OCI-M1 (cell line): Measurements from ENCODE around the gene PYROXD2.
"Not testable (repeated sequence)": the region's sequence is repeated elsewhere in the genome, so short reads cannot be mapped to it uniquely, and the experiment has no call there.

ENCODE experiments used
- DNase-seq: peaks from one replicate; lab custom pipeline; 2025; lab: John Stamatoyannopoulos, UW

PYROXD2 gene

DNA sequence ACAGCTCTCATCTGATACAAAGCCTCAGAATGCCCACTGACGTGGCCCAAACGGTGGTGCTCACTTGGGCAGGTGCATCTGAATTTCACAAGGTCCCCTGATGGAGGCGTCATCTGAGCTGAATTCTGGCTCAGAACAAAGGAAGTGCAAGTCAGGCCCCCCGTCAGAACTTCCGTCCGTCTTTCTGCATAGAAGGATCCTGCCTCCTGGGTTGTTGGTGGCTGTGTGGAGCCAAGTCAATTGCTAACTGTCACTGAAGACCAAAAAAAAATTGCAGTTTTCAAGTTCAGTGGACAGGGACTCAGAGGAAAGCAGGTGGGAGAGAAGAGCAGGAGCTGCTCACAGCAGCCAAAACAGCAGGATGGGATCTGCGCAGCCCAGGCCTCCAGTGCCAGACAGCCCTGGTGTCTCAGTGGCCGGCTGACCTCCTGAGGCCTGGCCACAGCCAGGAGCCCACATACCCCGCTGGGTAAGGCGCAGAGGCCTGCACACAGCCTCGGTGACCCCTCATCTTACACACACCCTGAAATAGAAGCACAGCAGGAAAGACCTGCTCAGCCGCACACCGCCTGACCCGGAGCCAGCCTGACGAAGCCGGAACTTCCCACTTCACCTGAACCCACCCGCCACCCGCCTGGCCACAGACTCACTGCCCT is 49.4 kb downstream of the PYROXD2 start:
- DNase-seq, result no peak

DNA sequence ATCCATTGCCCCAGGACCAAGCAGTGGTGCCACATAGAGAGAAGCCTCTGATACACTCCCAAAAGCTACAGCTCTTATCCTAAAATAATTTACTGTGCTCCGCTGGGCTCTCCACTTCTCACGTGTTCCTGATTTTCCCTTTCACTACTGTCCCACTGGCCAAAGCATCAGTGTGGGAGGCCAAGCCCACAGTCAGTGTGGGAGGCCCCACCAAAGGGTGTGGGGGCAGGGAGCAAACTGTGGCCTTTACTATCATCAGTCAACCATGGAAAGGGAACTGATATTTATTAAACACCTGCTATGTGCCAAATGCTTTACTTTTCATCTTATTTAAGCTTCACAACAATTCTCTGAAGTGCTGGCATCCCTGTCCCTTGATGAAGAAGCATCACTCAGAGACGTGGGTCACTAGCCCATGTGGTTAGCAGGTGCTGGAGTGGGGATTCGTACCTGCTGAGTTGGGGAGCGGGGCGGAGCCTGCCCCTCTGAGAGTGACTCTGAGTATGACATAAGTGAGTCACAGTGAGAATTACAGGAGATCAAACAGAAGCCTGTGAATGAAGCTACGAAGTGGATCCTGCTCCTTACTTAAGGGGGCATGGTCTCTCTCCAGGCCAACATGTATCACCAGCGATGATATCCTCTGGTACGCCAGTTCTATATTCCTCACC is 50.4 kb downstream of the PYROXD2 start:
- no peak for DNase-seq

DNA sequence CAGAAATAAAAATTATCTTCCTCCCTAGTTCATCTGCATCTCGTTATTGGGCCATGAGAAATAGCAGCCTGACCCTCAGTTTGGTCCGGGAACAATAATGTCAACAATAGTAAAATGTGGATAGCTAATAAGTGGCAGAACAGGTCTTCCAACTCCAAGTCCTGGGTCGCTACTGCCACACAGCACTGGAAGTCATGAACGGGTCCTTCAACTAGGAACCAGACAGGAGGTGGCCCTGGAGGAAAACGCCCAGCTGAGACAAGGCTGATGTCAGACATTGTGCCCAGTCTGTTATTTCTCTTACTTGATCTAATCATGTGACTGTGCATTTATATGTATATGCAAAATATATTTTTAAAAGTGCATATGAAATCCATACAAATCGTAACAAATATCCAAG is 51.8 kb downstream of the PYROXD2 start:
- no peak for DNase-seq

DNA sequence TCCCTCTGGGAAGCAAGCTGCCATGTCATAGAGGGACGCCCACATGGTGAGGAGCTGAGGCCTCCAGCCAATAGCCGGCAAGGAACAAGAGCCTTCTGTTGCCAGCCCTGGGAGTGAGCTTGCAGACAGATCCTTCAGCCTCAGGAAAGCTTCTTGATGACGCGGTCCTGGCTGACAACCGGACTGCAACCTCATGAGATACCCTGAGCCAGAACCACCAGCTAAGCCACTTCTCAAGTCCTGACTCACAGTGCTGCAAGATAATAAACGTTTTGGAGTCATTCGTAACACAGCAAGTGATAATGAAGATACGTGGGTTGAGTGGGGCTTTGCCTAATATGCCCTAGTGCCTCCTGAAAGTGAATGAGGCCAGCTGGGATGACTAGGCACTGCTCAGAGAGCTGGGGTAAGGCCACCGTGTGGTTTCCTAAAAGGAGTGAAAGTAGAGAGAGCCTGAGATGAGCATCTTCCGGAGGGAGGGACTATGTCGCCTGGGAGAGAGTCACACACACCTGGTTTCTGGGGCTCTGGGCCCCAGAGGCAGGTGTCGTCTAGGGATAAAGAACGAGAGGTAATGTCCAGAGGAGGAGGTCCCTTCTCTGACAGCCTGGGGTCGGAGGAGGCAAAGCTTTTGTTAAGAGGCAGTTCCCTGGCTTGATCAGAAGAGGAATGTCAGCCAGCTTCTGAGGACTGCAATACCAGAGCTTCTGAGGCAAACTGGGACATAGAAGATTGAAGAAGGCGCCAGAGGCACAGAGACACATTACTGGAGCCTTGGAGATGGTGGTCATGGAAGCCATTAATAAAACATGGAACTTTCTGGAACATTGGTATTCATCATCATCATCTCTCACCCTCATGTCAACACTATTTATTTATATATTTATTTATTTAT is 53.6 kb downstream of the PYROXD2 start:
- DNase-seq, result peak; percentile 93

DNA sequence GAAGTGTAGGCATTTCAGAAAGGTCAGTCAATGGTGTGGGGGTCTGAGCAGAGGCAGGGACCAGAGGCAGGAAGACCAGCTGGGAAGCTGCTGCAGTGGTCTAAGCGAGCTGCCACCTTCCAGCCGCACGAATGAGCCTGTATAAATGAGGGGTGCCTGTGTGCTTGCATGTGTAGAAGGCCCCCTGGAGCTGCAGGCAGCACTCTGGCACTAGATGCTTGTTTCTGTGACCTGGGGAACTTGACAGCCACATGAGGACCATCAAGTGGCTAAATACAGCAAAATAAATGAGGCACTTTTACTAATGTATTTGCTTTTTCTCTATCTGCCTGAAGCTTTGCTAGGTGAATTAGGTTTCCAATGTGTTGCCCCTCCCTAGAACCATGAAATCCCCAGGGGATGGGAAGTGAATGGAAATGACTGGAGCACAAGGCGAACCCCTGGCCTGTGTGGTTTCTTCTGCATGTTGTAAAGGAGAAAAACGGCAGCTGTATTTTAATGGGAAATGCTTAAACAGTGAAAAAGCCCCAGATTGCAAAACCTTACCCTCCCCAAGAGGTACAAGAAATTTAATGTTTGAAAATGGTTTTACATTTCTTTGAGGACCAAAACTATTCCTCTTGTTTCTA is 57.7 kb downstream of the PYROXD2 start:
- no peak for DNase-seq

DNA sequence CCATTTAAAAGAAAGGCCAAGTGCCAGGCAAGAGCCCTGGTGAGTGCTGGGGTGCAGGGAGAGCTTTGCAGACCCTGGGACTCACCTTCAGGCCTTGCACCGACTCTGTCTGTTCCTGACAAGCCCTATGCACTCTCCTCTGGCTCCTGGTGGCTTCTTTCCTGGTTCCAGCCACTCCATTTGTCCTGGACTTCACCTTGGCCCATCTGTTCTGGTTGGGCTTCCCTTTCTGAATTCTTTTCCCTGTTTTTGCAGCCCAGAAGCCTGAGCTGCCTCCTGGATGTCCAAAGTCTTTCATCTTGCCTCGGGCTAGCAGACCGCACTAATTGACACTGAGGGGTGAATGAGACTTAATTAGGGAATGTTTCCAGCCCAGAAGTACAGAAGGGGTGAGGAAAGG is 60.5 kb downstream of the PYROXD2 start:
- DNase-seq, result no peak

DNA sequence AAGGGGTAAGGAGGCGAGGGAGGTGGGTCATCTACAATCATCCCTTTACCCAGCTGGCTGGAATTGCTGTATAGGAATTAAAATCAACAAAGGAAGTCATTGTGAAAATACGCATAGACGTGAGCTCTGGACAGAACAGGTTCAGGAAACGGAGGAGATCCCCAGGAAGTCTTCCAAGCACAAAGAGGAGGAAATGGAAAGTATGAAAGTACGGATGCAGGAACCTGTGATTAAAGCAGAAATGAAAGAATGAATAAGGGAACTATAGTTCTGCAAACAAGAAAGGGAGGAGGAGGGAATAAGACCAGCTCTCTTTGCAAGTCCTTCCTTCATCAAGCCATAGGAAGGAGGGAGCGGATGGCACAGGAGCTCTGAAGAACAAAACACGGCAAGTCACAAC is 61.8 kb downstream of the PYROXD2 start:
- DNase-seq, result no peak

DNA sequence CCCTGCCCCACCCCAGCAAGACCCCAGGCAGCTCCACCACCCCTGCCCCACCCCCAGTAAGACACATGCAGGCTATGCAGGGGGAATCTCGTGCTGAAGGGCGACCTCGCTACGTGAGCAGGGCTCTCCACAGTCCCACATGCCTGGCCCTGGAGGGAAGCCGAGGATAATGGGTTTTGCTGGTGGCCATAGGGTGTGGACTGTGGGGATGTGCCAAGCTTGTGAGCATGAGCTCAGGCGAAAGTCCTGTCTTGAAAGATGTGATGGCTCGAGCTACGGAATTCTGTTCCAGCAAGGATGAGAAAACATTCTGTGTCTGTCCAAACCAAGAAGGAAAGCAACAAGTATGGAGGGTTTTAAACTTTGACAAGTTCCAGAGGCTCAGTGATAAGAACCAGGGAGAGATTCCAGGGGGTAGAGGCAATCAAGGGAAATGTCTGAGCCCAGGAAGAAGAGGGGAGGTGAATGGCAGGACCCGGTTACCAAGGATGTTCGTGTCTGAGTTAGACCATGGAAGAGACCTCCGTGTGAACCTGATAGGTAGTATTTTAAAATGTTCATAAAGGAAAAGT is 63.1 kb downstream of the PYROXD2 start:
- no peak for DNase-seq

DNA sequence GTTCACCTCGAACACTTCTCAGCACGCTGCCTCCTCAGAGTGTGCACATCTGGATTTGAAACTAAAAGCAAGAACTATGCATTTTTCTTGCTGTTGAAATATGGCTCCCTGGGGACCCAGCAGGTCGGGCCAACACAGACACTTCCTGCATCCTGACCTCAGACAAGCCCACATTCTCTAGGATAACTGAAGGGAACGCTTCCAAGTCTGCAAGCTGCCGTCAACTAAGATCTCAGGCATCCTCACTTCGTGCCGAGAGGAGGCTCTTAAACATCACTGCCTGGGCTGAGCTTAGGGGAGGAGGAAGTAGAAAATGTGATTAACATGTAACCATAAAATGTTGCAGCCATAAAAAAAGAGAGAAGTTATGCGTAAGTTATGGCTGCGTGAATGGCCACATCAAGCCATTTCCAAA is 65.5 kb downstream of the PYROXD2 start:
- peak; percentile 71 for DNase-seq

DNA sequence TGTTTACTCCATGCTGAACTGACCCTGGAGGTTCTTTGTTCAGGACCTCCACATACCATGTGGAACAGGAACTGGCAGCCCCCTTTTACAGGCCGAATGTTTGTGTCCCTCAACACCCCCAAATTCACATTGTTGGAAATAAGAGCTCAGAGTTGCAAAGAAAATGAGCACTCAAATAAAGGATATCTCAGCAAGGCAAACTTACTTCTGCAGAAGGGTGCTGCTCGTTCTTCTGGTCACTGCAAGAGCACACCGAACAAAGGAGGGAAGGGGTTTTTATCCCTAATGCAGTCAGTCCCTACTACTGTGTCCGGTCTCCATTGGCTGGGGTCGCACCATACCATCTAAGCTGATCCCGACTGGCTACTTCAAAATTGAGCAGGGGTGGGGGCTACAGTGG is 68.1 kb downstream of the PYROXD2 start:
- no peak for DNase-seq

DNA sequence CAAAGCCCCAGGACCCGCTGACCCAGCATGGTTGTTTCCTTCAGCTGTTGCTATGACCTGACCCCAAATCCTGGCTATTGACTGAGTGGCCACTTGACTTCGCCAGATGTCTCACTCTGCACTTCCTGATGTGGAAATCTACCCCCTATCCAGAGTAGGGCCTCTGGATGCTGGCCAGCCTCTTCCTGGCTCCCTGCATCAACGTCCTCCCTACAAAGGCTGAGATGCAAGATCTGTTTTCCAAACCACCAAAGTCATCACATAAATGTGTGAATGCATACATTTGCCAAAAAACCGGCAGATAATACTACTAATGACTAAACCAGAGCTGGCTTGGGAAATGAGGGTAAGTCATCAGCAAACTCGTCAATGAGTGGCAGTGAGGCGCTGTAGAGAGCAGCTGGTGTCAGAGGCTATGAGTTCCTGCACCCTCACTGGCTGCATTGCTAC is 70.4 kb downstream of the PYROXD2 start:
- DNase-seq, result no peak

DNA sequence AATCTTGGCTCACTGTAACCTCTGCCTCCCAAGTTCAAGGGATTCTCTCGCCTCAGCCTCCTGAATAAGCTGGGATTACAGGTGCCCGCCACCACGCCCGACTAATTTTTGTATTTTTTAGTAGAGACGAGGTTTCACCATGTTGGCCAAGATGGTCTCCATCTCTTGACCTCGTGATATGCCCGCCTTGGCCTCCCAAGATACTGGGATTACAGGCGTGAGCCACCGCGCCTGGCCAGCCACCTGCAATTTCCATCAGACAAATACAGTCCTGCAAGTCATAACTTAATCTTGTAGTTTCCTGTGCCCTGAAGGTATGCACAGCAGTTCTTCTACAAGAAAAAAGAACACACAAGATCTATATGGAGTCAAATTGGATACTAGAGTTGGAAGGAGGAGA is 73.3 kb downstream of the PYROXD2 start:
- DNase-seq, result not testable (repeated sequence)

DNA sequence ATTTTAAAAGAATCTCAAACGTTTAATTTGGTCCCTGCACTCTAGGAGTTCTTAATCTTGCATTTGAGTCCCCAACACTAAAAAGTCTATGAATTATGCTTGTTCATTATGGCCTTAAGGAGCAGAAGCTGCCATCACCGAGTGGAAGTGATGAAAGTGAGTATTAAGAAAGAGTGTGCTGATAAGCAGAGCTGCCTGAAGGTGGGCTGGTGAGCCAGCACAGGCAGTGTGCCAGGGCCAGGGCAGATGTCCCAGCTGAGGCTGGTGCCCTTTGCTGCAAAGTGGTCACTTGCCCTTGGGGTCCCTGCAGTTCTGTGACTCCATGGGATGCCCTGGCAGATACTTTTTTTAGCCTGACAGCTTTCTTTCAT is 74.1 kb downstream of the PYROXD2 start:
- DNase-seq, result peak; percentile 21

DNA sequence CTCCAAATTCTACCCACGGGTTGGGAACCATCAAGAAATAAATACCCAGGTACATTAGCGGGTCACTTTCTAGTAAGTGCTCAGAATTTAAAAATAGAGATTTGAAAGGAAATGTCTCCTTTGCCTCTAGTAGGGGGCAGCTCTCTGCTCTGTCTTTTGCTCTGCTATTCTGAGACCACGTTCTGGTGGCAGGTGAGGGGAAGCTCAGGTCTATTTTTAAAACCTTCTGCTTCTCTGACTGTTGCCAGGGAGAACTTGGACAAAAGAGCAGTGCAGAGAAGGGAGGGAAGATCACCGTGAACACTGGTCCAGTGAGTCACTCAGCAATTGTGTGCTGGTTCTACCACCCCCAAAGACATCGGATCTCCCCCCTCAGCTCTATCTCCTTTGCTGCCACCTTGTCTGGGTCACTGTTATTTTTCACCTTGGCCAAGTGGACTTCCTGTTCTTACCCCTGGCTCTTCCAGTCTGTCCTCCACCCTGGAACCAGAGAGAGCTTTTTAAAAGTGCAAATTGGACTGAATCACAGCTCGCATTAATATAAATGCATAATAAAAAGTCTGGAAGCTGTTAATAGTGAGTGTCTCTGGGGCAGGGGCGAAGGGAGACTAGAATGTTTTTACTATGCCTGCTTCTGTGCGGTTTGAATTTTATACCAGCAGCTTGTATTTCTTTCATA is 74.6 kb downstream of the PYROXD2 start:
- no peak for DNase-seq

DNA sequence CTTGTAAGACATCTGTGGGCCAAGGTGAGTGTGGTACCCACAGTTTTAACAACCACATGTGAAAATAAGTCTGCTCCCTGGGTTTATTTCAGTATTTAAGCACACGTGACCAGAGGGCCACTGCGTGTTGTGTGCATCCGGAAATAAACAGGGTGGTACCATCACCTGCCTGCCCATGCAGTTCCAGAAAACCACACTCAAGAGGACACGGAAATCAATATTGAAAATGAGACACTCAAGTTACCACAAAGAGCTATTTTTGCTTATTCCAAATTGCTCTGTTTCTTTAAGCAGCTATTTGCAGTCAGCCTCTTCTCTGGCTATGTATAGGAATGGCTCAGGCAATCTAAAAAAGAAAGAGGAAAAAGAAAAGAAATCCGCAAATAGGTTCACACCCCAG is 75.2 kb downstream of the PYROXD2 start:
- no peak for DNase-seq

DNA sequence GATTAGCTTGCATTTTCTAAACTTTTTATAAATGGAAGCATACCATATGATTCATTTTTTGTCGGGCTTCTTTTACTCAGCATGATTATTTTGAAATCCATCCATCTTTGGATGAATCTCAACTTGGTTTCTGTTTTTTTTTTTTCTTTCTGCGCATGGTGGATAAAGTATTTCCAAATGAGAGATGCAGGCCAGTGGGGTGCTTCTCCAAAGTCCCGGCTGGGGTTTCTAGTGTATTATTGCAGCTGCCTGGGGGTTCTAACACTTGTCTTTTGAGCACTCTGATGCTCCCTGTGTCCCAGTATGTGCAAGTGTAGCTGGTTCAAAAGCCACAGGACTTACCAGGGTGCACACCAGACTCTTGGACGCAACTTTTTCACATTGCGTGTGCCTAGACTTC is 76.1 kb downstream of the PYROXD2 start:
- no peak for DNase-seq

DNA sequence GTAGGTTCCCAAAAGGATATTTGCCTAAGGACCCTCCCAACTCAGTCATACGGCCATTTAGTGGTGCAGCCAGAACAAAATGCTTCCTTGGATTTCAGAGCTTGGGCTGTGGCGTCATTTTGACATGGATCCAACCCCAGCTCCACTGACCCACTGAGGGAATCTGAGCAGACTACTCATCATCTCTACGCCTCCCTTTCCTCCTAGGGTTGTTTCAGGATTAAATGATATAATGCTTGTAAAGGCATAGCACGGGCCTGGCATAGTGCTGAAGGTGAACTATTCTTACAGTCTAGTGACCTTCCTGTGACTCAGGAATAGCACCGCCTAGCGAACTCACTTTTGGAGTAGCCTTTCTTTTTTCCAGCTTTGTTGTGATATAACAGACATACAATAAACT is 76.7 kb downstream of the PYROXD2 start:
- peak; percentile 16 for DNase-seq

DNA sequence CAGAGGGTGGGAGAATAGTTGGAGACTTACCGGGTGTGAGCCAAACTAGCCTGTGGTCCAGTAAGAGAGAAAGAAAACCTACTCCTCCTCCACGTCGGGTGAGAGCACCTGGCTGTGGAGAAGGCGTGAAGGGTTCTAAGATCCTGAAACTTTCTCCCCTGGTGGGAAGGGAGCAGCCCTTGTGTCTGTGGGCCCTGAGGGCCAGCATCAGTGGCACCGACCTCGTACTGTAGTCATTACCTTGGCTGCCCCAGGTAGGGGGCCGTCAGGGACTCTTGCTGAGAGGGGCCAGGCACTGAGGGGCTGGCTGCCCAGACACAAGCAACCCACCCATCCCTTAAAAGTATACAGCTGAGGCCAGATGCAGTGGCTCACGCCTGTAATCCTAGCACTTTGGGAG is 77.5 kb downstream of the PYROXD2 start:
- DNase-seq, result no peak
